Mesothelial cell of epicardium (in vitro differentiated cells): ENCODE results near the gene ERC1. TPM values are rescaled to one million over a fixed set of nuclear protein-coding genes. Genes with fewer than 3 reads are reported as not detected.

ENCODE experiments used
- DNase-seq, 2 experiments: peaks; one replicate each; pipeline ENCODE4 v3.0.0; 2021; ENCODE audit warnings: low spot score in 2 of 2; ENCODE audit not compliant: unreplicated experiment in 2 of 2
- H3K27ac Mint-ChIP-seq: 2 replicates; pipeline ENCODE4 v1.8.0; 2021; ENCODE audit warnings: mixed read lengths
- H3K27me3 Mint-ChIP-seq: 2 replicates; pipeline ENCODE4 v1.8.0; 2021; ENCODE audit warnings: low read depth, mixed read lengths
- H3K36me3 Mint-ChIP-seq: 2 replicates; pipeline ENCODE4 v1.8.0; 2021; ENCODE audit warnings: mixed read lengths
- H3K4me1 Mint-ChIP-seq: 2 replicates; pipeline ENCODE4 v1.8.0; 2021; ENCODE audit warnings: mixed read lengths
- H3K4me3 Mint-ChIP-seq: 2 replicates; pipeline ENCODE4 v1.8.0; 2021; ENCODE audit warnings: mild to moderate bottlenecking, moderate library complexity, mixed read lengths
- H3K9me3 Mint-ChIP-seq: 2 replicates; pipeline ENCODE4 v1.8.0; 2021; ENCODE audit warnings: mixed read lengths
- CTCF ChIP-seq: fragments of 200-600 bp; sonication (generic); IDR thresholded peaks from one replicate; pipeline ENCODE4 v1.5.0; 2021; ENCODE audit warnings: antibody characterized with exemption; ENCODE audit not compliant: unreplicated experiment
- total RNA-seq: library from RNA; stranded (reverse); gene quantifications from 3 replicates; pipeline ENCODE4 v1.2.1, GENCODE V29; 2021

Gene ERC1
- total RNA-seq, 1 donor from 2014 or later = 66.1 TPM

DNA sequence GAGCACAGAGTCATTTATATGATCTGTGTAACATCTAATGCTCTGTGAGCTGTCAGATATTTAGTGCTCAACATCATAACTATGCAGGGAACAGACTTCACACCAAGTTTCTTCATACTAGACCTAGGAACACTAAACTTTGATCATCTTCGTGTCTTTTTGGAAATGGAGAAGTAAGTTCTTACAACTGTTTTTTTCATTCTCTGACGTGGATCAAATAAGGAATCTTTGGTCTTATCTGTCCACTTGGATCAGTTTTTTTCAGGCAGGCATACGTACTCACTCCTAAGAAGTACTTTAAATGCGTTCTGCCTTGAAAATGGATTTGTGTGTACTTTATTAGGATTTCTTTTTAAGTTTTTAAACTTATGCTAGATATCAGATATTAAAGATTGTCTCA is 412.4 kb downstream of the ERC1 start:
- DNase-seq = no peak
- H3K36me3 Mint-ChIP-seq = peaks cover 11% of the 10 kb centered on the region
- no peak overlapping the region for H3K4me3 Mint-ChIP-seq
- peaks cover 7% of the 10 kb centered on the region for H3K4me1 Mint-ChIP-seq
- H3K27ac Mint-ChIP-seq = no peak overlapping the region
- H3K27me3 Mint-ChIP-seq = no peaks in the 10 kb centered on the region
- H3K9me3 Mint-ChIP-seq = peaks cover 19% of the 10 kb centered on the region
- TF ChIP-seq CTCF = no peak

GRCh38 chr12:1405619-1406018 is 414.6 kb downstream of the ERC1 start:
- H3K27me3 Mint-ChIP-seq = no peaks in the 10 kb centered on the region
- peaks cover 10% of the 10 kb centered on the region for H3K9me3 Mint-ChIP-seq
- no peak for TF ChIP-seq CTCF
- peaks cover 7% of the 10 kb centered on the region for H3K4me1 Mint-ChIP-seq
- H3K36me3 Mint-ChIP-seq = peaks cover 8% of the 10 kb centered on the region
- no peak overlapping the region for H3K4me3 Mint-ChIP-seq
- DNase-seq = no peak
- no peak overlapping the region for H3K27ac Mint-ChIP-seq

- no peaks in the 10 kb centered on the region for H3K4me1 Mint-ChIP-seq
- peaks cover 9% of the 10 kb centered on the region for H3K36me3 Mint-ChIP-seq
- H3K27me3 Mint-ChIP-seq = no peaks in the 10 kb centered on the region
- no peak for TF ChIP-seq CTCF
- no peaks in the 10 kb centered on the region for H3K9me3 Mint-ChIP-seq
- no peak overlapping the region for H3K27ac Mint-ChIP-seq
- DNase-seq = no peak
- no peak overlapping the region for H3K4me3 Mint-ChIP-seq
These were observed 419.8 kb downstream of the ERC1 start for GRCh38 chr12:1410794-1411193.

- no peak for TF ChIP-seq CTCF
- no peak overlapping the region for H3K4me3 Mint-ChIP-seq
- no peak overlapping the region for H3K27ac Mint-ChIP-seq
- no peaks in the 10 kb centered on the region for H3K9me3 Mint-ChIP-seq
- no peak for DNase-seq
- H3K4me1 Mint-ChIP-seq = peaks cover 9% of the 10 kb centered on the region
- no peaks in the 10 kb centered on the region for H3K27me3 Mint-ChIP-seq
- peaks cover 9% of the 10 kb centered on the region for H3K36me3 Mint-ChIP-seq
These were observed 422.9 kb downstream of the ERC1 start for GRCh38 chr12:1413930-1414329.

DNA sequence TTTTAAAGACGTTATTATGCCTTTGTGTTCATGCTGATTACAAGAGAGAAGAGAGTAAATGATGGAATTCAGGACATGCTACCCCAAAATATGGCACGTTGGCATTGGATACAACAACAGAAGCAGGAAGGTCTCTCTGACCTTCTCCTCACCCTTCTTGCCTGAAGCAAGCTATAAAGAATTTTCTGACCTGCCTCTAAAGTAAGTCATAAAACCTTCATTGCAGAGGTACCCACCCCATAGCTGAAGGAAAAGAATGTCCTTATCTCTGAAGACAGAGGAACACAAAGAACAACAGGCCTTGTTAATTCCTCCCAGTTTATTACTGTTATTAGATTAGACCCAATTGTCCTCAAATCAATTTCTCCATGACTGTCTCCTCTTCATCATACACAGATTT is 427.1 kb downstream of the ERC1 start:
- Mint-ChIP-seq H3K27ac (no peak overlapping the region), H3K4me3 (no peak overlapping the region), H3K27me3 (no peaks in the 10 kb centered on the region), H3K4me1 (peaks cover 9% of the 10 kb centered on the region), H3K36me3 (peaks cover 30% of the 10 kb centered on the region), H3K9me3 (peaks cover 24% of the 10 kb centered on the region)
- no peak for TF ChIP-seq CTCF
- no peak for DNase-seq

GRCh38 chr12:1419849-1420371 is 428.9 kb downstream of the ERC1 start:
- no peak for TF ChIP-seq CTCF
- H3K4me3 Mint-ChIP-seq = no peak overlapping the region
- peaks cover 9% of the 10 kb centered on the region for H3K4me1 Mint-ChIP-seq
- H3K27me3 Mint-ChIP-seq = no peaks in the 10 kb centered on the region
- H3K36me3 Mint-ChIP-seq = peaks cover 25% of the 10 kb centered on the region
- peaks cover 26% of the 10 kb centered on the region for H3K9me3 Mint-ChIP-seq
- no peak for DNase-seq
- H3K27ac Mint-ChIP-seq = no peak overlapping the region
